A549 (cell line): ENCODE measurements around the gene AP3B2.

Source experiments
- EHMT2 ChIP-seq: fragments of 200-600 bp; sonication (generic); IDR thresholded peaks from 2 replicates; pipeline ENCODE4 v1.6.1; 2016; ENCODE audit warnings: antibody characterized with exemption, low read depth, mild to moderate bottlenecking, moderate library complexity
- ESRRA ChIP-seq: fragments of 150-350 bp; IDR thresholded peaks from 2 replicates; pipeline ENCODE4 v1.6.1; 2014; ENCODE audit warnings: mild to moderate bottlenecking, low read length, borderline replicate concordance
- KDM5A ChIP-seq: fragments of 200-600 bp; sonication (generic); IDR thresholded peaks from 2 replicates; pipeline ENCODE4 v1.6.1; 2016; ENCODE audit warnings: antibody characterized with exemption, mild to moderate bottlenecking
- MAX ChIP-seq: IDR thresholded peaks from 2 replicates; pipeline ENCODE4 v1.6.1; 2012
- POLR2A ChIP-seq: IDR thresholded peaks from 2 replicates; pipeline ENCODE4 v1.6.1; 2012; ENCODE audit warnings: mild to moderate bottlenecking, low read length
- POLR2AphosphoS2 ChIP-seq: conservative IDR thresholded peaks from 2 replicates; pipeline ENCODE4 v1.6.1; 2012; ENCODE audit warnings: low read length, improper control_type of control experiment, inconsistent platforms
- RAD21 ChIP-seq, 2 experiments: fragments of >200 bp in 1 of 2; sonication (Bioruptor Twin) in 1 of 2; formaldehyde crosslinking in 1 of 2; IDR thresholded peaks in 1 of 2; conservative IDR thresholded peaks in 1 of 2; 2 replicates in 1 of 2; 3 replicates in 1 of 2; pipeline ENCODE4 v1.6.1; 2012 to 2018; ENCODE audit warnings: inconsistent platforms in 1 of 2
- SMC3 ChIP-seq: fragments of >200 bp; sonication (Bioruptor Twin); formaldehyde crosslinking; IDR thresholded peaks from 3 replicates; pipeline ENCODE4 v1.6.1; 2018; ENCODE audit warnings: inconsistent platforms
- ZFP36 ChIP-seq: fragments of 450-650 bp; IDR thresholded peaks from 2 replicates; pipeline ENCODE4 v1.6.1; 2014; ENCODE audit warnings: borderline replicate concordance; ENCODE audit not compliant: partially characterized antibody
- TF ChIP-seq, protein P1 (sequence below): fragments of >200 bp; sonication (Bioruptor Twin); formaldehyde crosslinking; IDR thresholded peaks from 3 replicates; pipeline ENCODE4 v1.5.1; 2016
- TF ChIP-seq, protein P2 (sequence below): fragments of 150-350 bp; IDR thresholded peaks from 2 replicates; pipeline ENCODE4 v1.6.1; 2014; ENCODE audit warnings: low read depth, mild to moderate bottlenecking, low read length

- TF ChIP-seq, protein P1, sequence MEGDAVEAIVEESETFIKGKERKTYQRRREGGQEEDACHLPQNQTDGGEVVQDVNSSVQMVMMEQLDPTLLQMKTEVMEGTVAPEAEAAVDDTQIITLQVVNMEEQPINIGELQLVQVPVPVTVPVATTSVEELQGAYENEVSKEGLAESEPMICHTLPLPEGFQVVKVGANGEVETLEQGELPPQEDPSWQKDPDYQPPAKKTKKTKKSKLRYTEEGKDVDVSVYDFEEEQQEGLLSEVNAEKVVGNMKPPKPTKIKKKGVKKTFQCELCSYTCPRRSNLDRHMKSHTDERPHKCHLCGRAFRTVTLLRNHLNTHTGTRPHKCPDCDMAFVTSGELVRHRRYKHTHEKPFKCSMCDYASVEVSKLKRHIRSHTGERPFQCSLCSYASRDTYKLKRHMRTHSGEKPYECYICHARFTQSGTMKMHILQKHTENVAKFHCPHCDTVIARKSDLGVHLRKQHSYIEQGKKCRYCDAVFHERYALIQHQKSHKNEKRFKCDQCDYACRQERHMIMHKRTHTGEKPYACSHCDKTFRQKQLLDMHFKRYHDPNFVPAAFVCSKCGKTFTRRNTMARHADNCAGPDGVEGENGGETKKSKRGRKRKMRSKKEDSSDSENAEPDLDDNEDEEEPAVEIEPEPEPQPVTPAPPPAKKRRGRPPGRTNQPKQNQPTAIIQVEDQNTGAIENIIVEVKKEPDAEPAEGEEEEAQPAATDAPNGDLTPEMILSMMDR: no peak
- TF ChIP-seq ESRRA (no peak), POLR2A (no peak), POLR2AphosphoS2 (no peak), KDM5A (no peak), SMC3 (no peak), EHMT2 (no peak), RAD21 (conservative IDR thresholded peaks at IDR 0.05 in 1 of 2, IDR thresholded peaks at IDR 0.05 in 1 of 2) (no peak), ZFP36 (no peak), MAX (no peak)
- TF ChIP-seq, protein P2, sequence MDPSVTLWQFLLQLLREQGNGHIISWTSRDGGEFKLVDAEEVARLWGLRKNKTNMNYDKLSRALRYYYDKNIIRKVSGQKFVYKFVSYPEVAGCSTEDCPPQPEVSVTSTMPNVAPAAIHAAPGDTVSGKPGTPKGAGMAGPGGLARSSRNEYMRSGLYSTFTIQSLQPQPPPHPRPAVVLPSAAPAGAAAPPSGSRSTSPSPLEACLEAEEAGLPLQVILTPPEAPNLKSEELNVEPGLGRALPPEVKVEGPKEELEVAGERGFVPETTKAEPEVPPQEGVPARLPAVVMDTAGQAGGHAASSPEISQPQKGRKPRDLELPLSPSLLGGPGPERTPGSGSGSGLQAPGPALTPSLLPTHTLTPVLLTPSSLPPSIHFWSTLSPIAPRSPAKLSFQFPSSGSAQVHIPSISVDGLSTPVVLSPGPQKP: no peak
These were observed 73.9 kb downstream of the AP3B2 start for GRCh38 chr15:82635798-82636197.
